HL-60 (cell line): ENCODE measurements around the gene TLL2.

Source experiments
- GABPA ChIP-seq: IDR thresholded peaks from 2 replicates; pipeline ENCODE4 v1.6.1; 2012; ENCODE audit warnings: low read depth
- POLR2AphosphoS5 ChIP-seq: IDR thresholded peaks from 2 replicates; pipeline ENCODE4 v1.6.1; 2012; ENCODE audit warnings: low read depth
- SPI1 ChIP-seq: IDR thresholded peaks from 2 replicates; pipeline ENCODE4 v1.6.1; 2012; ENCODE audit warnings: low read depth, mild to moderate bottlenecking, borderline replicate concordance
- TF ChIP-seq, protein P1 (sequence below): IDR thresholded peaks from one replicate; pipeline ENCODE4 v1.5.1; 2011; ENCODE audit warnings: low read length, control low read depth, inconsistent platforms; ENCODE audit not compliant: insufficient read depth
- TF ChIP-seq, protein P2 (sequence below): IDR thresholded peaks from 2 replicates; pipeline ENCODE4 v1.6.1; 2012; ENCODE audit warnings: low read depth; ENCODE audit not compliant: insufficient replicate concordance

DNA sequence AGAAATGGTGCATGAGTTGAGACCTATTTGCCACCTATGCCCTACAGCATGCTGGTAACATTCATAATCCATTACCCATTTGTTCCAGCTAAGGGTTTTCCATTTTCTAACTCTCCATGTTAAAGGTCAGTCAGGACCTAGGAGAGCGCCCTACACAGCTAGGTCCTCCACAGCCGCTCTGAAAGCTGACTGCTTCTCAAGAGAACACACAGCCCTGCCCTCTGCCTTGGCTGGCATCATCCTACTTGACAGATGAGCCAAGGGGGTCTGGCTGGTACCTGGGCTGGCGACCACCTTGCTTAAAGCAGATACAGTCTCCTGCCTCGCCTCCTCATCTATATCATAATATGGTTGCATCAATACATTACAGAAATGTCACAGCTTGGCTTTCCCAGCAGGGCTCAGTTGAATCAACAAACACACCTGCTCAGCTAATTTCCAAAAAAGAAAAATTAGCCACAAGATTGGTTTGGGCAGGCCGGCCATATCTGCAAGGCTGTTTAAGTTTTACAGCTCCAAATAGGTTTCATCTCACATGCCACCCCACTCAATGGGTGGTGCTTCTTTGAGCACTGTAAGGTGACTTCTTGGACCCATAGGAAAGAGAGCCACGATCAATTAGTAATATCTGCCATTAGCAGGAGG is 17.3 kb downstream of the TLL2 start:
- TF ChIP-seq, protein P1, sequence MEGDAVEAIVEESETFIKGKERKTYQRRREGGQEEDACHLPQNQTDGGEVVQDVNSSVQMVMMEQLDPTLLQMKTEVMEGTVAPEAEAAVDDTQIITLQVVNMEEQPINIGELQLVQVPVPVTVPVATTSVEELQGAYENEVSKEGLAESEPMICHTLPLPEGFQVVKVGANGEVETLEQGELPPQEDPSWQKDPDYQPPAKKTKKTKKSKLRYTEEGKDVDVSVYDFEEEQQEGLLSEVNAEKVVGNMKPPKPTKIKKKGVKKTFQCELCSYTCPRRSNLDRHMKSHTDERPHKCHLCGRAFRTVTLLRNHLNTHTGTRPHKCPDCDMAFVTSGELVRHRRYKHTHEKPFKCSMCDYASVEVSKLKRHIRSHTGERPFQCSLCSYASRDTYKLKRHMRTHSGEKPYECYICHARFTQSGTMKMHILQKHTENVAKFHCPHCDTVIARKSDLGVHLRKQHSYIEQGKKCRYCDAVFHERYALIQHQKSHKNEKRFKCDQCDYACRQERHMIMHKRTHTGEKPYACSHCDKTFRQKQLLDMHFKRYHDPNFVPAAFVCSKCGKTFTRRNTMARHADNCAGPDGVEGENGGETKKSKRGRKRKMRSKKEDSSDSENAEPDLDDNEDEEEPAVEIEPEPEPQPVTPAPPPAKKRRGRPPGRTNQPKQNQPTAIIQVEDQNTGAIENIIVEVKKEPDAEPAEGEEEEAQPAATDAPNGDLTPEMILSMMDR, result no peak
- TF ChIP-seq, protein P2, sequence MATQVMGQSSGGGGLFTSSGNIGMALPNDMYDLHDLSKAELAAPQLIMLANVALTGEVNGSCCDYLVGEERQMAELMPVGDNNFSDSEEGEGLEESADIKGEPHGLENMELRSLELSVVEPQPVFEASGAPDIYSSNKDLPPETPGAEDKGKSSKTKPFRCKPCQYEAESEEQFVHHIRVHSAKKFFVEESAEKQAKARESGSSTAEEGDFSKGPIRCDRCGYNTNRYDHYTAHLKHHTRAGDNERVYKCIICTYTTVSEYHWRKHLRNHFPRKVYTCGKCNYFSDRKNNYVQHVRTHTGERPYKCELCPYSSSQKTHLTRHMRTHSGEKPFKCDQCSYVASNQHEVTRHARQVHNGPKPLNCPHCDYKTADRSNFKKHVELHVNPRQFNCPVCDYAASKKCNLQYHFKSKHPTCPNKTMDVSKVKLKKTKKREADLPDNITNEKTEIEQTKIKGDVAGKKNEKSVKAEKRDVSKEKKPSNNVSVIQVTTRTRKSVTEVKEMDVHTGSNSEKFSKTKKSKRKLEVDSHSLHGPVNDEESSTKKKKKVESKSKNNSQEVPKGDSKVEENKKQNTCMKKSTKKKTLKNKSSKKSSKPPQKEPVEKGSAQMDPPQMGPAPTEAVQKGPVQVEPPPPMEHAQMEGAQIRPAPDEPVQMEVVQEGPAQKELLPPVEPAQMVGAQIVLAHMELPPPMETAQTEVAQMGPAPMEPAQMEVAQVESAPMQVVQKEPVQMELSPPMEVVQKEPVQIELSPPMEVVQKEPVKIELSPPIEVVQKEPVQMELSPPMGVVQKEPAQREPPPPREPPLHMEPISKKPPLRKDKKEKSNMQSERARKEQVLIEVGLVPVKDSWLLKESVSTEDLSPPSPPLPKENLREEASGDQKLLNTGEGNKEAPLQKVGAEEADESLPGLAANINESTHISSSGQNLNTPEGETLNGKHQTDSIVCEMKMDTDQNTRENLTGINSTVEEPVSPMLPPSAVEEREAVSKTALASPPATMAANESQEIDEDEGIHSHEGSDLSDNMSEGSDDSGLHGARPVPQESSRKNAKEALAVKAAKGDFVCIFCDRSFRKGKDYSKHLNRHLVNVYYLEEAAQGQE, result peak; percentile 93
- TF ChIP-seq GABPA (no peak), POLR2AphosphoS5 (no peak), SPI1 (no peak)
